Dermis microvascular lymphatic vessel endothelial cell (primary cell): ENCODE results near the gene CSPG4. TPM values are rescaled to one million over a fixed set of nuclear protein-coding genes. Genes with fewer than 3 reads are reported as not detected.
A peak's percentile ranks its signal among the peaks of the same experiment; 100 is the strongest.
"Not testable (repeated sequence)": the region's sequence is repeated elsewhere in the genome, so short reads cannot be mapped to it uniquely, and the experiment has no call there.

Experiments used
- DNase-seq, 2 donors: peaks; one replicate each; pipeline versions ENCODE4 v3.0.0 to v3.0.0-alpha.2; 2010; ENCODE audit warnings: low read depth in 2 of 2
- total RNA-seq: library from RNA; depleted of rRNA; stranded (reverse); fragments of >200 nt; gene quantifications from 2 replicates; pipeline ENCODE4 v1.2.1, GENCODE V29; 2014

The CSPG4 gene
- total RNA-seq, 1 donor from 2014 or later, result under 0.01 TPM

DNA sequence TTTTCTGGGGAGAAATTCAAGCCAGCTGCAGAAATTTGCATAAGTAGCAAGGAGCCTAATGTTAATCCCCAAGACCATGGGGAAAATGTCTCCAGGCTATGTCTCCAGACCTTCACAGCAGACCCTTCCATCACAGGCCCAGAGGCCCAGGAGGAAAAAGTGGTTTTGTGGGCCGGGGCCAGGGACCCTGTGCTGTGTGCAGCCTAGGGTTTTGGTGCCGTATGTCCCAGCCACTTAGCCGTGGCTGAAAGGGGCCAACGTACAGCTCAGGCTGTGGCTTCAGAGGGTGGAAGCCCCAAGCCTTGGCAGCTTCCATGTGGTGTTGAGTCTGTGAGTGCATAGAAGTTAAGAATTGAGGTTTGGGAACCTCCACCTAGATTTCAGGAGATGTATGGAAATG, 29.7 kb upstream of the CSPG4 start:
- DNase-seq, result not testable (repeated sequence)

DNA sequence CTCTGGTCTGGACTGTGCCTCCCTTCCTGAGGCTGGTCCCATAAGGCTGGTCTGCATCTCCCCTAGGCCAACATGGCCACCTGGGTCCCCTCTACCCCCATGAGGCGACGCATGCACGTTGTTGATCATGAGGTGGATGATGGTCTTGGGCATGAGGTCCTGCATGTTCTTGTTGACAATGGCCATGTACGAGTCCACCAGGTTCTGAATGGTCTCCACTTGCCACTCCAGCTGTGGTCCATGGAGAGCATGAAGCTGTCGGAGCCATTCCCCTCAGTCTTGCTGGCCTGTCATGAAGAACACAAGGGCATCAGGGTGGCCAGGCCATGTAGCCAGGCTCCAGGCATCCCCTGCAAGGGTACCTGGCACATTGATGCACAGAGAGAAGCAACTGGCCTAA, 27.1 kb upstream of the CSPG4 start:
- no peak for DNase-seq

GRCh38 chr15:75738647-75739325, 26.1 kb upstream of the CSPG4 start:
- peak; percentile 68 to 88 for DNase-seq

DNA sequence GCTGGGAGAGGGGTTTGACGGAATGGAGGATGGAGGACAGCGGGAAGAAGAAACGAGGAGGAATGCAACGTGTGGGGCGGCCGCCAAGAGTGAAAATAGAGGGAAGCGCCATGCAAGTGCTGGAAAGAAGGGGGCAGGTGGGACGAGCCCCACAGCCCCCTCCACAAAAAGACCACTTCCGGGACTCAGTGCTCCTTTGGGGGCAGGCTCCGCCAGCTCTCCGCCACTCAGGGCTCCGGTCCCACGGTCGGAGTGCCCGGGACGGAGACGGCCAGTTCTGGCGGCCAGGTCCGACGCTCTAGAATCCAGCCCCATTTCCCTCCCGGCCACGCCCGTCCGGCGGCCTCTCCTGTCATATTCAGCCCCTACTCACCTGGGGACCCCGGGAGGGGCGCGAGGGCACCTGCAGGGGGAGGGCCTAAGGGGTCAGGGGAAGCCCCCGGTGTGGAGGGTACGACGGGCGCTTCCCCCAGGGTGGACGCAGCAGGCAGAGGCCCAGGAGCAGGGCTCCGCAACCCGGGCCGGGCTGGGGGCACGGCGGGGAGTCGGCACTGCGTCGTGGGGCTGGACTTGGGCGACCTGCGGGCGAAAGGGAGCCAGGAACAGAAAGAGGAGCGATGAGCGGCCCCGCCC, 25.5 kb upstream of the CSPG4 start:
- no peak for DNase-seq

GRCh38 chr15:75737116-75738013, 24.7 kb upstream of the CSPG4 start:
- not testable (repeated sequence) for DNase-seq

DNA sequence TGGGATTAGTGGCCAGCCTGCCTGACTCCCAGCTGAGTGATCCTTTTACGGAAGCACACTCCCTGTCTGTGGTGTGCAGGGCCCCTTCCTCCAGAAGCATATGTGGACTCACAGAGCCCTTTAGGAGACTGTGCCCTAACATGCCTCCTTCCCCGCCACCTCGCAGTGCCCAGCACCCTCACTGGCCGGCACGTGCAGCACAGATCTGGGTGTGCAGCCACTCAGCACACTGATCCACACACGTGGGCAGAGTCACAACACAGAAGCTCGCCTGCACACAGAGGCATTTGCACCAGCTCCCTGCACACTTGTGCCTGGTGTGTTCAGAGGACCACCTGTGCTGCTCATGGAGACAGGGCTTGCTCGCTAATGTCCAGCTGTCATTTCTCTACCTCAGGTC, 23.6 kb upstream of the CSPG4 start:
- no peak for DNase-seq

GRCh38 chr15:75734861-75735760, 22.5 kb upstream of the CSPG4 start:
- DNase-seq, result not testable (repeated sequence)

- DNase-seq, result no peak
These were observed 21.4 kb upstream of the CSPG4 start for GRCh38 chr15:75733761-75734651.

GRCh38 chr15:75732809-75733451, 20.3 kb upstream of the CSPG4 start:
- peak in 1 of 2 donors; percentile 69 for DNase-seq

DNA sequence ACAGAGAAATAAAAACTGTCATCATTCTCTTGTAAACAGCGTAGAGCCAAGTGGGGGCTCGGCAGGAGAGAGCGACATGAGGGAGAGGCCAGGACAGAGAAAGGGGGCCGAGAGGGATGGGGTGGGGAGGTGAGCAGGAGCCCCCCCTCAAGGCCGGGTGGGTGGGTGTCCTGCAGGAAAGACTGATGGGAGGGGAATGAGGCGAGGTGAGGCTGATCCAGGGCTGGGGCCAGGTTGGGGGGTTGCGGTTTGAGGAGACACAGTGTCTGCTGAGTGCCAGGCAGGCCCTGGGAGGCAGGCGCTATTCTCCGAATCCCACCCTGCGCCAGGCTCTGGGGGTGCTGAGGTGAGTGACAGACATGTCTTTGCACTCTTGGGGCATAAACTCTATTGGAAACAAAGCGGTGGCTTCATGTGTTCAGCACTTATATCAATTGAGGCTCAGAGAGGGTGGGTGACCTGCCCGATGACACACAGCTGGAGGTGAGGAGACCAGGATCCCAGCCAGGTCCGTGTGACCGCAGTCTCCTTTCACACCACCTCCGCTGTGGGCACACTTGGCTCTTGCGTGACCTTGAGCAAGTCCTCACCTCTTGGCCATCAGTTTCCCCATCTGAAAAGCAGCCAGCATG, 19.6 kb upstream of the CSPG4 start:
- DNase-seq, result no peak

DNA sequence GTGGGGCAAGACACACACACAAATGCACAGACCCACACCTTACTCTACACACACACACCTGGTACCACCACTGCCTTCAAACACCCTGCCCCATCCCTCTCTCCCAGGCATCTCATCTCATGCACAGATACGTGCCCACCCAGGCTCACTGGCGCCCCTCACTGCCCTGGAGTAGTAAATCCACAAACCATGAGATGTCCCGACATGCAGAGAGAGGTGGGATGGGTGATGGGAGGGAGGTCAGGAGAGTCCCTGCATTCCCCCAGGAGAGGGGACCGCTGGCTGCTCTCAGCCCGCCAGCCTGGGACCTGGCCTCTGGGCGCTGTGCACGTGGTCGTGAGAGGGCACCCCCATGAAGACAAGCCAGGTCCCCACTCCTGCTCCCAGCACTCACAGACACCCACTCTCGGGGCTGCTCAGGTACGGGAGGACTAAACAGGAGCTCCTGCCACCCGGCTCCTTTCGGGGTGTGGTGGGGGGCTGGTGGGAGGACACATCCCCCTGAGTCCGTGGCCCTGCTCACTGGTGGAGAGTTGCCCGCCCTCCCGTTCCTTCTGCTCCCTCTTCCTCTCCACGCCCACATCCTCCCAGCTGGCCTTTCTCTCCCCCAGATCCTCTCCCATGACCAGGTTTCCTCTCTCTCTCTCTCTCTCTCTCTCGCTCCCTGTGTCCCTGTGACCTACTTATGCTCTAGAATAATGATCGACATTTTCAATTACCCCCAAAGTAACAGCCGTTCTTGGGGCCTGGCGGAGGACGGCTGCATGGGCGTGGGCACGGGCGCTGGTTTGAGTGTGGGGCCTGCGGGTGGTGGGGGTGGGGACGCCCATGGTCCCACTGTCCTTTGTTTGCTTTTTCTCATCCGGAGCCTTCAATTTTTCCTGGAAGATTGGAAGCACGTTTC, 18.9 kb upstream of the CSPG4 start:
- peak in 1 of 2 donors; percentile 29 for DNase-seq

GRCh38 chr15:75730376-75731247, 18.0 kb upstream of the CSPG4 start:
- not testable (repeated sequence) for DNase-seq

GRCh38 chr15:75729326-75730069, 16.9 kb upstream of the CSPG4 start:
- no peak for DNase-seq

DNA sequence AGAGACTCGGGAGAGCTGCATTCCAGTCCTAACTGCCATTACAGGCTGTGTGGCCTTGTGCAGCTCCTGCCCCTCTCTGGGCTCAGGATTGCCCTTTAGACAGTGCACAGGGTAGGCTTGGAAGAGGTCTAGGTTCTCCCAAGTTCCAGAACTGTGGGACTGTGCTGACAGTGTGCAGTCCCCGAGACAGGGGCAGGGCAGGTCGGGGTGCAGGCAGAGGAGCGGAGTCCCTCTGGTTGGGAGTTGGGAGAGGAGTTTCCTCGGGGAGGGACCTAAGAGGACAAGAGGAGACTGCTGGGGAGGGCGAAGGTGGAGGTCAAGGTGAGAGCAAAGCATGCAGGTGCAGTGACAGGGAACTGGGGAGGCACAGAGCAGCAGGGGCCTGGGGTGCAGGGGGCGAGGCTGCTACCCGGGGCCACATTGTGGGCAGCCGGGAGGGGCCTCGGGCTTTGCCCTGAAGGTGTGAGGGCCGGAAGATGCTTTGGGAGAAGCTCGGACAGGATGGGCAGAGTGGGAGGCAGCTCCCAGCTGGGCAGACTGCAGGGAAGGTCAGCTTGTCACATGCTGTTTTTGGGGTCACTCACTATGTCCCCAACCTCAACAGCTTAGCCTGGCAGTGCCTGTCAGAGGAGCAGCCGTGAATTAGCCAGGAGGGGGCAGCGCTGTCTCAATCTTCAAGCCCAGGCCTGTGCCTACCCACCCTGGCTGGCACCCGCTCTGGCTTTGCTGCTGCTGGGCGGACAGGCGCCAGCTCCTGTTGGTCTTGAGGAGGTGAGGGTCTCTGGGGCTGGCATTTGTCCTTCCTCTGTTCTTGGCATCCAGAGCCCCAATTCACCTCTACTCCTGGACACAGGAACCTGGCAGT, 15.4 kb upstream of the CSPG4 start:
- peak in 1 of 2 donors; percentile 55 for DNase-seq

- DNase-seq, result no peak
These were observed 14.4 kb upstream of the CSPG4 start for GRCh38 chr15:75727031-75727531.
